Naive B cell (primary cell): ENCODE results near the gene NFASC. TPM values are rescaled to one million over a fixed set of nuclear protein-coding genes. Genes with fewer than 3 reads are reported as not detected.

Experiments used
- ATAC-seq, 2 donors: fragments of 150-1000 bp; cut with Tn5 transposase; 2 replicates each; pipeline ENCODE4 v1.10.0; 2021; ENCODE audit warnings: low read depth in 2 of 2, mild to moderate bottlenecking in 2 of 2, moderate library complexity in 2 of 2
- DNase-seq: peaks from one replicate; pipeline ENCODE4 v3.0.0; 2022
- H3K27ac Mint-ChIP-seq, 6 donors: one replicate each; pipeline ENCODE4 v1.8.0; 2020 to 2022; ENCODE audit warnings: mild to moderate bottlenecking in 6 of 6, mixed read lengths in 6 of 6, moderate library complexity in 5 of 6, inconsistent platforms in 2 of 6
- H3K27me3 Mint-ChIP-seq, 3 donors: one replicate each; pipeline ENCODE4 v1.8.0; 2021 to 2022; ENCODE audit warnings: mixed read lengths in 3 of 3, mild to moderate bottlenecking in 1 of 3
- H3K36me3 Mint-ChIP-seq, 2 donors: one replicate each; pipeline ENCODE4 v1.8.0; 2020 to 2022; ENCODE audit warnings: mixed read lengths in 2 of 2, inconsistent platforms in 1 of 2, mild to moderate bottlenecking in 1 of 2
- H3K4me1 Mint-ChIP-seq, 3 donors: one replicate each; pipeline ENCODE4 v1.8.0; 2020 to 2022; ENCODE audit warnings: mixed read lengths in 3 of 3, inconsistent platforms in 1 of 3, mild to moderate bottlenecking in 1 of 3, moderate library complexity in 1 of 3
- H3K4me3 Mint-ChIP-seq, 8 donors: one replicate each; pipeline ENCODE4 v1.8.0; 2020 to 2022; ENCODE audit warnings: mild to moderate bottlenecking in 8 of 8, mixed read lengths in 8 of 8, moderate library complexity in 8 of 8, inconsistent platforms in 2 of 8
- H3K9me3 Mint-ChIP-seq, 7 donors: one replicate each; pipeline ENCODE4 v1.8.0; 2020 to 2022; ENCODE audit warnings: mixed read lengths in 7 of 7, mild to moderate bottlenecking in 5 of 7, inconsistent platforms in 2 of 7, moderate library complexity in 1 of 7
- polyA plus RNA-seq, 6 donors: library from polyadenylated mRNA; unstranded; fragments of 300-500 nt; fragmentation: Illumina TruSeq; gene quantifications; one replicate each; pipeline ENCODE4 v1.2.3, GENCODE V29; 2021; ENCODE audit warnings: low read depth in 6 of 6

NFASC gene
- polyA plus RNA-seq, 6 donors from 2014 or later: 0.04 TPM; not detected in 5

- peaks cover 14 to 22% (median 14%) of the 10 kb centered on the region in 3 donors for H3K4me1 Mint-ChIP-seq
- H3K27me3 Mint-ChIP-seq: peaks cover 27 to 55% (median 55%) of the 10 kb centered on the region in 3 donors
- H3K9me3 Mint-ChIP-seq: peaks cover 0 to 8% (median 0%) of the 10 kb centered on the region in 7 donors
- no peak for DNase-seq
- peaks cover 0 to 9% of the 10 kb centered on the region in 2 donors for H3K36me3 Mint-ChIP-seq
- H3K4me3 Mint-ChIP-seq: no peak overlapping the region
- no peak for ATAC-seq
- H3K27ac Mint-ChIP-seq: no peak overlapping the region
Observed at GRCh38 chr1:204837440-204838084, 33.1 kb upstream of the NFASC start.

GRCh38 chr1:204841316-204841715 is 29.3 kb upstream of the NFASC start:
- DNase-seq (no peak), ATAC-seq (no peak)
- Mint-ChIP-seq H3K36me3 (peaks cover 0 to 9% of the 10 kb centered on the region in 2 donors), H3K4me1 (peaks cover 14 to 24% (median 19%) of the 10 kb centered on the region in 3 donors), H3K27ac (no peak overlapping the region), H3K27me3 (peaks cover 17 to 49% (median 36%) of the 10 kb centered on the region in 3 donors), H3K4me3 (no peak overlapping the region), H3K9me3 (peaks cover 0 to 8% (median 0%) of the 10 kb centered on the region in 7 donors)

GRCh38 chr1:204841798-204842197 is 28.9 kb upstream of the NFASC start:
- Mint-ChIP-seq H3K4me1 (peaks cover 14 to 24% (median 19%) of the 10 kb centered on the region in 3 donors), H3K36me3 (peaks cover 0 to 9% of the 10 kb centered on the region in 2 donors), H3K27me3 (peaks cover 20 to 52% (median 38%) of the 10 kb centered on the region in 3 donors), H3K9me3 (peaks cover 0 to 7% (median 0%) of the 10 kb centered on the region in 7 donors), H3K27ac (peak overlapping the region in 2 of 6 donors; percentile 11 to 61), H3K4me3 (peak overlapping the region in 2 of 8 donors; percentile 1 to 35)
- ATAC-seq (peak; percentile 25 to 42), DNase-seq (no peak)

- H3K9me3 Mint-ChIP-seq: peaks cover 0 to 2% (median 0%) of the 10 kb centered on the region in 7 donors
- no peak for DNase-seq
- no peak overlapping the region for H3K27ac Mint-ChIP-seq
- H3K4me1 Mint-ChIP-seq: peaks cover 14 to 23% (median 19%) of the 10 kb centered on the region in 3 donors
- peaks cover 0 to 3% of the 10 kb centered on the region in 2 donors for H3K36me3 Mint-ChIP-seq
- H3K4me3 Mint-ChIP-seq: peak overlapping the region in 1 of 8 donors; percentile 11
- ATAC-seq: no peak
- H3K27me3 Mint-ChIP-seq: peaks cover 20 to 52% (median 38%) of the 10 kb centered on the region in 3 donors
Observed at GRCh38 chr1:204842369-204842768, 28.3 kb upstream of the NFASC start.

- H3K4me1 Mint-ChIP-seq: peaks cover 14 to 22% (median 19%) of the 10 kb centered on the region in 3 donors
- H3K27ac Mint-ChIP-seq: no peak overlapping the region
- no peaks in the 10 kb centered on the region for H3K36me3 Mint-ChIP-seq
- ATAC-seq (no peak), DNase-seq (no peak)
- no peak overlapping the region for H3K4me3 Mint-ChIP-seq
- peaks cover 18 to 54% (median 38%) of the 10 kb centered on the region in 3 donors for H3K27me3 Mint-ChIP-seq
- H3K9me3 Mint-ChIP-seq: peaks cover 0 to 1% (median 0%) of the 10 kb centered on the region in 7 donors
Observed at GRCh38 chr1:204842892-204843291, 27.8 kb upstream of the NFASC start.

- DNase-seq: no peak
- no peaks in the 10 kb centered on the region for H3K36me3 Mint-ChIP-seq
- peaks cover 9 to 15% (median 12%) of the 10 kb centered on the region in 3 donors for H3K4me1 Mint-ChIP-seq
- H3K4me3 Mint-ChIP-seq: no peak overlapping the region
- no peak overlapping the region for H3K27ac Mint-ChIP-seq
- H3K9me3 Mint-ChIP-seq: peaks cover 0 to 1% (median 0%) of the 10 kb centered on the region in 7 donors
- no peak for ATAC-seq
- H3K27me3 Mint-ChIP-seq: peaks cover 31 to 40% (median 39%) of the 10 kb centered on the region in 3 donors
Observed at GRCh38 chr1:204846546-204846945, 24.1 kb upstream of the NFASC start.

- H3K9me3 Mint-ChIP-seq: no peaks in the 10 kb centered on the region
- H3K36me3 Mint-ChIP-seq: no peaks in the 10 kb centered on the region
- H3K27ac Mint-ChIP-seq: no peak overlapping the region
- H3K4me1 Mint-ChIP-seq: no peaks in the 10 kb centered on the region
- H3K27me3 Mint-ChIP-seq: peaks cover 36 to 47% (median 45%) of the 10 kb centered on the region in 3 donors
- ATAC-seq (no peak), DNase-seq (no peak)
- H3K4me3 Mint-ChIP-seq: no peak overlapping the region
Observed at GRCh38 chr1:204848579-204848978, 22.1 kb upstream of the NFASC start.

GRCh38 chr1:204852854-204853253 is 17.8 kb upstream of the NFASC start:
- H3K4me3 Mint-ChIP-seq: no peak overlapping the region
- no peaks in the 10 kb centered on the region for H3K36me3 Mint-ChIP-seq
- peak overlapping the region in 1 of 6 donors; percentile 48 for H3K27ac Mint-ChIP-seq
- DNase-seq (no peak), ATAC-seq (no peak)
- H3K9me3 Mint-ChIP-seq: no peaks in the 10 kb centered on the region
- H3K27me3 Mint-ChIP-seq: peaks cover 40 to 54% (median 47%) of the 10 kb centered on the region in 3 donors
- no peaks in the 10 kb centered on the region for H3K4me1 Mint-ChIP-seq

- peaks cover 40 to 55% (median 47%) of the 10 kb centered on the region in 3 donors for H3K27me3 Mint-ChIP-seq
- H3K4me1 Mint-ChIP-seq: no peaks in the 10 kb centered on the region
- no peaks in the 10 kb centered on the region for H3K36me3 Mint-ChIP-seq
- H3K9me3 Mint-ChIP-seq: no peaks in the 10 kb centered on the region
- H3K4me3 Mint-ChIP-seq: no peak overlapping the region
- DNase-seq: no peak
- H3K27ac Mint-ChIP-seq: no peak overlapping the region
- ATAC-seq: no peak
Observed at GRCh38 chr1:204853436-204853835, 17.2 kb upstream of the NFASC start.

- no peaks in the 10 kb centered on the region for H3K9me3 Mint-ChIP-seq
- no peaks in the 10 kb centered on the region for H3K36me3 Mint-ChIP-seq
- no peaks in the 10 kb centered on the region for H3K4me1 Mint-ChIP-seq
- no peak overlapping the region for H3K4me3 Mint-ChIP-seq
- peaks cover 33 to 60% (median 55%) of the 10 kb centered on the region in 3 donors for H3K27me3 Mint-ChIP-seq
- ATAC-seq (no peak), DNase-seq (no peak)
- H3K27ac Mint-ChIP-seq: no peak overlapping the region
Observed at GRCh38 chr1:204854286-204854685, 16.4 kb upstream of the NFASC start.

- Mint-ChIP-seq H3K27me3 (peaks cover 28 to 64% (median 49%) of the 10 kb centered on the region in 3 donors), H3K9me3 (peaks cover 0 to 13% (median 1%) of the 10 kb centered on the region in 7 donors), H3K4me1 (no peaks in the 10 kb centered on the region), H3K36me3 (no peaks in the 10 kb centered on the region), H3K27ac (no peak overlapping the region), H3K4me3 (no peak overlapping the region)
- ATAC-seq (no peak), DNase-seq (no peak)
Observed at GRCh38 chr1:204858363-204858821, 12.3 kb upstream of the NFASC start.

GRCh38 chr1:204859861-204860267 is 10.8 kb upstream of the NFASC start:
- Mint-ChIP-seq H3K4me1 (no peaks in the 10 kb centered on the region), H3K27me3 (peaks cover 32 to 68% (median 61%) of the 10 kb centered on the region in 3 donors), H3K4me3 (no peak overlapping the region), H3K27ac (no peak overlapping the region), H3K9me3 (peaks cover 0 to 13% (median 2%) of the 10 kb centered on the region in 7 donors), H3K36me3 (no peaks in the 10 kb centered on the region)
- ATAC-seq (no peak), DNase-seq (no peak)

GRCh38 chr1:204863024-204863423 is 7.6 kb upstream of the NFASC start:
- DNase-seq (no peak), ATAC-seq (no peak)
- H3K36me3 Mint-ChIP-seq: no peaks in the 10 kb centered on the region
- H3K4me1 Mint-ChIP-seq: no peaks in the 10 kb centered on the region
- H3K27me3 Mint-ChIP-seq: peaks cover 23 to 65% (median 47%) of the 10 kb centered on the region in 3 donors
- H3K4me3 Mint-ChIP-seq: no peak overlapping the region
- H3K27ac Mint-ChIP-seq: no peak overlapping the region
- peaks cover 0 to 13% (median 2%) of the 10 kb centered on the region in 7 donors for H3K9me3 Mint-ChIP-seq

- ATAC-seq: no peak
- H3K36me3 Mint-ChIP-seq: no peaks in the 10 kb centered on the region
- no peak for DNase-seq
Observed at GRCh38 chr1:204863730-204864129, 6.9 kb upstream of the NFASC start.

More at GRCh38 chr1:204863730-204864129, 6.9 kb upstream of the NFASC start:
- Mint-ChIP-seq H3K4me3 (no peak overlapping the region), H3K9me3 (peaks cover 0 to 13% (median 2%) of the 10 kb centered on the region in 7 donors), H3K27me3 (peaks cover 23 to 64% (median 44%) of the 10 kb centered on the region in 3 donors), H3K27ac (peak overlapping the region in 1 of 6 donors; percentile 86), H3K4me1 (no peaks in the 10 kb centered on the region)
